OCI-LY7 (cell line): ENCODE measurements around the gene NAALADL2. TPM values are rescaled to one million over a fixed set of nuclear protein-coding genes. Genes with fewer than 3 reads are reported as not detected.

Experiments used
- BruUV-seq: library from RNA; stranded (reverse); fragments of 400-500 nt; replicated peaks from 2 replicates; lab custom pipeline; 2021; lab: Mats Ljungman, UMichigan
- CTCF ChIA-PET: fragments of 300-600 bp; sonication (Branson Sonifier 250); formaldehyde crosslinking; loops from one replicate; lab custom pipeline; 2022; ENCODE audit warnings: antibody characterized with exemption; ENCODE audit not compliant: unreplicated experiment; lab: Charles Lee
- POLR2A ChIA-PET: fragments of 300-600 bp; sonication (Branson Sonifier 250); formaldehyde crosslinking; loops from one replicate; lab custom pipeline; 2022; ENCODE audit warnings: antibody characterized with exemption; lab: Charles Lee
- DNase-seq: peaks from one replicate; pipeline ENCODE4 v3.0.0-alpha.2; 2015; ENCODE audit warnings: low spot score
- H2AFZ ChIP-seq: fragments of 200-600 bp; sonication (generic), shearing (Covaris generic); 2 replicates; pipeline ENCODE4 v1.6.1; 2014; ENCODE audit warnings: mild to moderate bottlenecking, antibody characterized with exemption, low read length, moderate library complexity
- H3K27ac ChIP-seq: fragments of 200-600 bp; sonication (generic); 2 replicates; pipeline ENCODE4 v1.5.1; 2014; ENCODE audit warnings: mixed run types, low read depth, mild to moderate bottlenecking, moderate library complexity, low read length, inconsistent platforms; ENCODE audit not compliant: poor library complexity, severe bottlenecking
- H3K36me3 ChIP-seq: fragments of 200-600 bp; sonication (generic); 2 replicates; pipeline ENCODE4 v1.6.1; 2014; ENCODE audit warnings: mild to moderate bottlenecking, antibody characterized with exemption, low read length, moderate library complexity, mixed read lengths; ENCODE audit not compliant: insufficient read depth
- H3K4me1 ChIP-seq: fragments of 200-600 bp; sonication (generic); 2 replicates; pipeline ENCODE4 v1.5.1; 2014; ENCODE audit warnings: mild to moderate bottlenecking, low read length; ENCODE audit not compliant: insufficient read depth, poor library complexity, severe bottlenecking
- H3K4me2 ChIP-seq: fragments of 200-600 bp; sonication (generic); 2 replicates; pipeline ENCODE4 v1.6.1; 2014; ENCODE audit warnings: mild to moderate bottlenecking, low read length
- H3K4me3 ChIP-seq: fragments of 200-600 bp; sonication (generic); 2 replicates; pipeline ENCODE4 v1.5.1; 2014; ENCODE audit warnings: mild to moderate bottlenecking, low read depth, low read length; ENCODE audit not compliant: poor library complexity, severe bottlenecking
- H3K79me2 ChIP-seq: fragments of 200-600 bp; sonication (generic); 2 replicates; pipeline ENCODE4 v1.6.1; 2016; ENCODE audit warnings: low read depth, mild to moderate bottlenecking, low read length, moderate library complexity, mixed read lengths; ENCODE audit not compliant: insufficient read depth
- H3K9me2 ChIP-seq: fragments of 200-600 bp; sonication (generic); 2 replicates; pipeline ENCODE4 v1.6.1; 2016; ENCODE audit warnings: mild to moderate bottlenecking, low read length, mixed read lengths; ENCODE audit not compliant: insufficient read depth
- H3K9me3 ChIP-seq: fragments of 200-600 bp; sonication (generic); 2 replicates; pipeline ENCODE4 v1.6.1; 2014; ENCODE audit warnings: mild to moderate bottlenecking, mixed run types, low read length, mixed read lengths
- H4K20me1 ChIP-seq: fragments of 200-600 bp; sonication (generic); 2 replicates; pipeline ENCODE4 v1.6.1; 2014; ENCODE audit warnings: mild to moderate bottlenecking, antibody characterized with exemption, low read length, moderate library complexity, mixed read lengths; ENCODE audit not compliant: insufficient read depth
- EZH2phosphoT487 ChIP-seq: fragments of 200-600 bp; sonication (generic); IDR thresholded peaks from 2 replicates; pipeline ENCODE4 v1.6.1; 2018; ENCODE audit warnings: low read depth, borderline replicate concordance, mild to moderate bottlenecking, mixed run types, antibody characterized with exemption, low read length, moderate library complexity, mixed read lengths
- intact Hi-C: fragments of 100-400 bp; cut with micrococcal nuclease; formaldehyde crosslinking; loops from one replicate; pipeline ENCODE4 v1.10.0; 2022; ENCODE audit not compliant: unreplicated experiment
- total RNA-seq, 2 experiments: library from RNA; depleted of rRNA in 1 of 2; stranded (reverse); fragments of >200 nt in 1 of 2; shearing (Covaris generic) in 1 of 2; gene quantifications; 2 replicates each; pipeline ENCODE4 v1.2.3, GENCODE V29; 2014 to 2022
- TF ChIP-seq, protein P1 (sequence below): fragments of 200-600 bp; sonication (generic); conservative IDR thresholded peaks from 2 replicates; pipeline ENCODE4 v1.5.1; 2014; ENCODE audit warnings: mild to moderate bottlenecking, antibody characterized with exemption, low read length, moderate library complexity, mixed read lengths

Gene NAALADL2
- total RNA-seq, 2 experiments from 2014 or later, result 0.25 to 0.70 TPM

DNA sequence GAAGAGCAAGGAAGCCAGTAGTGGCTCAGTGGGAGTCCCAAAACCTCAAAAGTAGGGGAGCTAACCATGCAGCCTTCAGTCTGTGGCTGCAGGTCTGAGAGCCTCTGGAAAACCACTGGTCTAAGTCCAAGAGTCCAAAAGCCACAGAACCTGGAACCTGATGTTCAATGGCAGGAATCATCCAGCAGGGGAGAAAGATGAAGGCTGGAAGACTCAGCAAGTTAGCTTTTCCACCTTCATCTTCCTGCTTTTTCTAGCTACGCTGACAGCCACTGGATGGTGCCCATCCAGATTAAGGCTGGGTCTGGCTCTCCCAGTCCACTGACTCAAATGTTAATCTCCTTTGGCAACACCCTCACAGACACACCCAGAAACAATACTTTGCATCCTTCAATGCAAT lies 626.3 kb downstream of the NAALADL2 start:
- Histone ChIP-seq H3K4me1 (no peaks in the 10 kb centered on the region), H3K4me3 (no peak overlapping the region), H3K79me2 (no peaks in the 10 kb centered on the region), H3K9me2 (no peaks in the 10 kb centered on the region), H3K4me2 (no peak overlapping the region), H4K20me1 (no peaks in the 10 kb centered on the region), H2AFZ (no peak overlapping the region), H3K36me3 (no peaks in the 10 kb centered on the region), H3K27ac (no peak overlapping the region), H3K9me3 (no peaks in the 10 kb centered on the region)
- ChIA-PET CTCF (no interaction called here), POLR2A (no interaction called here)
- intact Hi-C loops, result no loop called here
- no peak for TF ChIP-seq EZH2phosphoT487
- TF ChIP-seq, protein P1, sequence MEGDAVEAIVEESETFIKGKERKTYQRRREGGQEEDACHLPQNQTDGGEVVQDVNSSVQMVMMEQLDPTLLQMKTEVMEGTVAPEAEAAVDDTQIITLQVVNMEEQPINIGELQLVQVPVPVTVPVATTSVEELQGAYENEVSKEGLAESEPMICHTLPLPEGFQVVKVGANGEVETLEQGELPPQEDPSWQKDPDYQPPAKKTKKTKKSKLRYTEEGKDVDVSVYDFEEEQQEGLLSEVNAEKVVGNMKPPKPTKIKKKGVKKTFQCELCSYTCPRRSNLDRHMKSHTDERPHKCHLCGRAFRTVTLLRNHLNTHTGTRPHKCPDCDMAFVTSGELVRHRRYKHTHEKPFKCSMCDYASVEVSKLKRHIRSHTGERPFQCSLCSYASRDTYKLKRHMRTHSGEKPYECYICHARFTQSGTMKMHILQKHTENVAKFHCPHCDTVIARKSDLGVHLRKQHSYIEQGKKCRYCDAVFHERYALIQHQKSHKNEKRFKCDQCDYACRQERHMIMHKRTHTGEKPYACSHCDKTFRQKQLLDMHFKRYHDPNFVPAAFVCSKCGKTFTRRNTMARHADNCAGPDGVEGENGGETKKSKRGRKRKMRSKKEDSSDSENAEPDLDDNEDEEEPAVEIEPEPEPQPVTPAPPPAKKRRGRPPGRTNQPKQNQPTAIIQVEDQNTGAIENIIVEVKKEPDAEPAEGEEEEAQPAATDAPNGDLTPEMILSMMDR, result no peak
- DNase-seq, result no peak
- no TSS peak for BruUV-seq

GRCh38 chr3:175486255-175486654 lies 627.1 kb downstream of the NAALADL2 start:
- intact Hi-C loops, result no loop called here
- Histone ChIP-seq H3K79me2 (no peaks in the 10 kb centered on the region), H3K9me3 (no peaks in the 10 kb centered on the region), H4K20me1 (no peaks in the 10 kb centered on the region), H3K4me1 (no peaks in the 10 kb centered on the region), H3K4me3 (no peak overlapping the region), H3K9me2 (no peaks in the 10 kb centered on the region), H2AFZ (no peak overlapping the region), H3K4me2 (no peak overlapping the region), H3K36me3 (no peaks in the 10 kb centered on the region), H3K27ac (no peak overlapping the region)
- POLR2A ChIA-PET, result no interaction called here
- TF ChIP-seq, protein P1, result no peak
- no peak for TF ChIP-seq EZH2phosphoT487
- CTCF ChIA-PET, result no interaction called here
- no peak for DNase-seq
- BruUV-seq, result no TSS peak

DNA sequence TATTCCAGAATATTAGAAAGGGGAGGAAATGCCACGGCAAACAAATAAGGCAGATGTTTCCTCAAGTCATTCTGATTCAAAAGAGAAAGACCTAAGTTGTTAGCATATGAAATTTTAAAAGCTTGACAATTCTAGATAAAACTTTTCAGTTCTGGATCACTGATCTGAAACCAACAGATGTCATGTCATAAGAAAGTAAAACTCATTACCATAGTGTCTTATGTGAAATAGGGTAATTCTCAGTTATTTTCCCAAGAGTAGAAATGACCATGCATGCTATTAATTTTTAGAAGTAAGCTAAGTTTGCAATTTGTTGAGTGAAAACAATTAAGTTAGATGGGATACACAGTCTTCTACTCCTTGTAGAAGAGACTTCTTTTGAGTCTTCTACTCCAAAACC lies 630.3 kb downstream of the NAALADL2 start:
- H3K9me2 ChIP-seq, result no peaks in the 10 kb centered on the region
- H3K4me1 ChIP-seq, result no peaks in the 10 kb centered on the region
- no peak overlapping the region for H3K4me3 ChIP-seq
- TF ChIP-seq, protein P1, result no peak
- no peak for TF ChIP-seq EZH2phosphoT487
- H3K79me2 ChIP-seq, result no peaks in the 10 kb centered on the region
- no TSS peak for BruUV-seq
- intact Hi-C loops, result no loop called here
- no peaks in the 10 kb centered on the region for H4K20me1 ChIP-seq
- ChIA-PET CTCF (no interaction called here), POLR2A (no interaction called here)
- DNase-seq, result no peak
- no peak overlapping the region for H3K27ac ChIP-seq
- no peak overlapping the region for H3K4me2 ChIP-seq
- H3K9me3 ChIP-seq, result no peaks in the 10 kb centered on the region
- no peak overlapping the region for H2AFZ ChIP-seq
- H3K36me3 ChIP-seq, result no peaks in the 10 kb centered on the region
